ENCODE data around the gene OR52A1.
"Not testable (repeated sequence)": the region's sequence is repeated elsewhere in the genome, so short reads cannot be mapped to it uniquely, and the experiment has no call there.

OR52A1 gene

DNA sequence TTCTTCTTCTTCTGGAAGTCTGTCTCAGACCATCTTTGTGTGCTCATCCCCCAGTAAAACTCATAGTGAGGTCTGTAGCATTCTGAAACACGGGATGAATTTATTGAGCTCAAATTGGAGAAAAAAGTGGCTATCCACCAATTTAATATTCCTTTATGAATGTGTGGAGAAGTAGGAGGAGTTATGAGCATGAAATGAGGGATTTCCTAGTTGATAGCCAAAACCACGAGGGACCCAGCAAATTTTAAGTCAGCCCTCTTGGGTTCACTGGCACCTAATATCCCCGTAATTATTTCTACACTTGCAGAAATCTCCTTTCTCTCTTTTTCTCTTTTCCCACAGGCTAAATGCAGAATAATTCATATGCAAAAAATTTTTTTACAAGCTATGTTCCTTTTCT, at the start of gene OR52A1:
OR52A1 (minus strand) TSS at position 101 of the 400 bp plus-strand sequence. CDS start 2,388 bp downstream, outside the sequence.
- no peak for DNase-seq

DNA sequence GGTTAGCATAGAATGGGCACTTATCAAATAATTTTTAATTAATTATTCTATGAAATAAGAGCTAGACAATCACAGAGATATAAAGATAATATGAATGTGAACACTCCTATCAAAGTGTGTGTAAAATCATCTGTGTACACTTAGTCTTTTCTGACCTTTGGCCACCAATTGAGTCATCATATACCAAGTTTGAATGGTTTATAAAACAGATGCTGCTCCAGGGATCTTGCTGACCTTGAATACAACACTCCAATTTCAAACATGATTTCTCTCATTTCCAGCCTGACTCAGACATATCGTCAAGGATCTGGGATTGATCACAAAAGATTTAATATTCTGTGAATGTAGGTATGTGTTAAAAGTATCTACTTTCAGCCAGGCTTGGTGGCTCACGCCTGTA, 48.8 kb upstream of the OR52A1 start:
- no peak for DNase-seq

DNA sequence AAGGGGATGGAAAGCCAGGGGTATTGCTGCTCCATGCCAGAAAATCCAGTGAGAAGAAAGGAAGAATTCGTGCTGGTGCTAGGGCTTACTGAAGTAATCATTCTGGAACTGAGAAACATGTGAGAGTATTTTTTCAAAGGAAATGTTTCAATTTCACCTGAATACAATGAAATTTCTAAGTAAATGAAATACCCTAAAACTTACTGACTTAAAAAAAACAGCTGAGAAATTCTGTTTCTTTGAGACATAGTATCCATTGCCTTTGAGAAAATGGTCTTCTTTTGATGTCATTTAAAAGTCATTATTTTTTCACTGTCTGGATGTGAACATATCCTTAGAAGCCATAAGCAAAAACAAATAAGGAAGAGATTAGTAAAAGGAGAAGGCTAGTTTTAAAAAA, 46.0 kb upstream of the OR52A1 start, which contains the start of gene OR51V1:
OR51V1 (minus strand) TSS at position 101 of the 400 bp plus-strand sequence; CDS start at position 101, 0 bp downstream.
- no peak for DNase-seq

DNA sequence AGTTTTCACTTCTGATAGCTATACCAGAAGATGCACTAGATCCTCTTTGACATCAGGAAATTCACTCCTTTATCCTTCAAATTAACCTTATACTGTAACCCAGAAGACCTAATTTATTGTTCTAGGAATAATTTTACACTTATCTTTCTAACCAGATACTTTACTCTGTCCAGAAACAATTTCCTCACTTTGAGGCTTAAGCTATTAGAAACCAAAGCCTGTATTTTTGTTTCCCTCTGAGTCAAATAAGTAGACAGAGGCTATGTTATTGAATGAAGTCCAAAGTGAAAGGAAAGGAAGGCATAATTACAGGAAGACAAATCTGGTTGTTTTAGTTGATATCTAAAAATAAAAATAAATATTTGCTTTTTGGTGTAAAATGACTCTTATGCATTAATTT, 43.7 kb upstream of the OR52A1 start:
- no peak for DNase-seq

DNA sequence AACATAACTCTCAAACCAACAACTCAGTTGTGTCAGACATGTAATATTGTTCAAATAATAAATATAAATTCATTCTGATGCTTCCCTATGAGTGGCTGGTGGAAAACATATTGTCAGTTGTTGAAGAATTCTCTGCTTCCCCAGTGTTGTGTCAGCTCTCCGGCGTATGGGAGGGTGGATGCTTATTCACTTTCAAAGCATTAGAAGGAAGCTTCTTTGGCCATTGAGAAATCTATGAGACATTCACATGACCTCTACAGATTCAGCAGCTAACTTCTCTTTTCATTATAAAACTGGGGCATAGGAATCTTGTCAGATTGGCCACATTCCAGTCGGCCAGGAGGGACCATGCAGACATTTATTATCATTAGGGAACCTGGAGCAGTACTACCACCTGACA, 43.0 kb upstream of the OR52A1 start:
- no peak for DNase-seq

DNA sequence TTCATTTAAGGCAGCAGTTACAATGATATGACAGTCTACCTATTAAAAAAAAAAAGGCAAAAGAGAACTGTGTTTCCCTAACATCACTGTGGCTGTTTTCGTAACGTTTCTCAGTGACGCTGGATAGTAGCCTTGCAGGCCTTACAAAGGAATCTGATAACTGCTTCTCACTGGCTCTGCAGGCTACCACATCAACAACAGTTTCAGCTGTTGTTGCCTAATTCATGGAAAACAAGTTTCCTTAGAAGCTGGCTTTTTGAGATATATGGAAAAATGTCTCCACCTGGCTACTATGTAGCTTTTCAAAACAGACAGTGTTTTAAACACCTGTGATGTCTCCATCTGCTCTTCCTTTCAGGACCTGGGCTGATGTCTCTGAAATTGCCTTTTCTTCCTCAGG, 42.2 kb upstream of the OR52A1 start:
- DNase-seq, result no peak

DNA sequence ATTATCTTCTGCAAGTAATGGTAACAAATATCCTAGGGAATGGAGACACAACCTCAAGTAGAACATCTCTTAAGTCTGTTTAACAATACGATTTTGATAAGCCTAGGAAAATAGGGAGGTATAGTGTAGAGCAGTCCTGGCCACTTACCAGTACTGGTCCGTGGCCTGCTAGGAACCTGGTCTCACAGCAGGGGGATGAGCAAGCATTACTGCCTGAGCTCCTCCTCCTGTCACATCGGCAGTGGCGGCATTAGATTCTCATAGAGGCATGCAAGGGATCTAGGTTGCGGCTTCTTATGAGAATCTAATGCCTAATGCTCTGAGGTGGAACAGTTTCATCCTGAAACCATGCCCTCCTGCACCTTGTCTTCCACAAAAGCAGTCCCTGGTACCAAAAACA, 41.5 kb upstream of the OR52A1 start:
- DNase-seq, result no peak

DNA sequence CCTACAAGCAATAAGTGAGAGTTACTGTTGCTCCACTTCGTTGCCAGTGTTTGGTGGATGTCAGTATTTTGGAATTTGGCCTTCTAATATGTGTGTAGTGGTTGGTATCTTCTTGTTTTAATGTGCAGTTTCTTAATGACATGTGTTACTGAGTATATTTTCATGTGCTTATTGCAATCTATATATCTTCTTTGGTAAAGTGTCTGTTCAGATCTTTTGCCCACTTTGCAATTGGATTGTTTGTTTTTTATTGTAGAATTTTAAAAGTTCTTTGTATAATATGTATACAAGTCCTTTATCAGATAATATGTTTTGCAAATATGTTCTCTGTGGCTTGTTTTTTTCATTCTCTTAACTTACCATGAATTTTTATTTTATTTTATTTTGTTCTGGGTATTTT, 38.2 kb upstream of the OR52A1 start:
- no peak for DNase-seq

DNA sequence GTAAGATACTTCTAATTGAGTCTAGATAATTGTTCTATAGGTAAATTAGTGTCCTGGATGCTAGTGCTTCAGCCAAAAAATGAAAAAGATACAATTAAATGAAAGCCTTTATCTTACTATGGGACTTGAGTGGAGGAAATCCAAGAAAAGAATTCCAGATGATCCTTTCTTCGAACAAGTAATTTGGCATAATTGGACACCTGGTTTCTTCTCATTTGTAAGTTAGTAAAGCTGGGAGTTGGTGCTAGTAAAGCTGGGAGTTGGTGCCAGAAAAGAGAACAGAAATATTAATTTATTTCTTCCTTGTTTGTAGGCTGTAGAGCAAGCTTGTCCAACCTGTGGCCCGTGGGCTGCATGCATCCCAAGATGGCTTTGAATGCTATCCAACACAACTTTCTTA, 33.6 kb upstream of the OR52A1 start:
- DNase-seq, result no peak

DNA sequence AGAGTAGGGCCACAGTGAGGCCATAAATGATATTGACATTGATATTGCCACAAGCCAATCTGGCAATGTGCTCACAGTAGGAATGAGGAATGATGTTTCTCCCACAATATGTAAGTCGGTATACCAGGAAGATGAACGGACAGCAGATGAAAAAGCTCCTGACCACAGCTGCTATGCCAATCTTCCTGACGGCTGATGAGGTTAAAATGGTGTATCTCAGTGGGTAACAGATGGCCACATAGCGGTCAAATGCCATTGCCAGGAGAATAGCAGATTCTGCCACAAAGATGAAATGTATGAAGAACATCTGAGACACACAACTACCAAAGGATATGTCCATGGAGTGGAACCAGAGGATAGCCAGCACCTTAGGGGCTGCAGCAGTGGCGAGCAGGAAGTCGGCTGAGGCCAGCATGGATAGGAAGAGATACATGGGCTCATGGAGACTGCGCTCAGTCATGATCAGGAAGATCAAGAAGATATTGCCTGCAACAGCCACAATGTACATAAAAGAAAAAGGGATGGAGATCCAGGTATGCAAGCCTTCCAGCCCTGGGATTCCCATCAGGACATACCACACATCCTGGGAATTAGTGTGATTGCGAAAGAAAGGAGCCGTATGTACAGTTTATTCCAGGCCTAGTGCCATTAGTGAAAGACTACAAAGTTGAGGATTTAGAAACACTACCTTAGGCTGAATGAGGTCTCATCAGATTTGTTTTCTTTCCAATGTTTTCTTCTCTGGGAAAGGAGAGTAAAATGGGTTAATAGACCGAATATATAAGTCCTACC, 23.7 kb upstream of the OR52A1 start:
- no peak for DNase-seq

DNA sequence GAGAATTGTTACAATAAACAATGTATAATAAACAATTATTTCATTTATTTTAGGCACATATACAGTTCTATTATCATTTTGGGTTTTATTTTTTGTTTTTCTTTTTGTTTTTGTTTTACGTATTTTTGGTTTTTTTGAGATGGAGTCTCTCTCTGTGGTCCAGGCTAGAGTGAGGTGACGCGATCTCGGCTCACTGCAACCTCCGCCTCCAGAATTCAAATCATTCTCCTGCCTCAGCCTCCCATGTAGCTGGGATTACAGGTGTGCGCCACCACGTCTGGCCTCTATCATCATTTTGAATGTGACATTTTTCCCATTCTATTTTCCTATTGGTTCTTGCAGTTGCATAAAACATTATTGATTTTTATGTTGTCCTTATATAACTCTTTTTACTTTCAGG, 20.4 kb upstream of the OR52A1 start:
- DNase-seq, result no peak

DNA sequence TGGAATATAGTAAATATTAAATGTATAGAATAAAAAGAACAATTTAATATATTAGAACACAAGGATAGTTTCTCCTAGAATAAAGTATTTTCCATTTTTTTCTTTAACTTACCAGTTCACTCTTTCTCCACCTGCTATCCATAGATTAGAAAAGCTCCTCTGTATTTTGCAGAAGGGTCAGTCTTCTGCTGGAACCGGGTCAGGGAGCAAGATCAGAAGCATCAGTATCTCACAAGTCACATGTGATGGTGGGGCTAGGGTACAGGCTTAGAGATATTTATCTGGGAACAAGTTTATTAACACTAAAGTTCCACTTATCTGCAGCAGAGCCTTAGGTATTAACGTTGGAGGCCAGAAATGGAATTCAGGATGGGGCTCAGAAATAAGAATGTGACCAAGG, 17.3 kb upstream of the OR52A1 start:
- DNase-seq, result no peak

DNA sequence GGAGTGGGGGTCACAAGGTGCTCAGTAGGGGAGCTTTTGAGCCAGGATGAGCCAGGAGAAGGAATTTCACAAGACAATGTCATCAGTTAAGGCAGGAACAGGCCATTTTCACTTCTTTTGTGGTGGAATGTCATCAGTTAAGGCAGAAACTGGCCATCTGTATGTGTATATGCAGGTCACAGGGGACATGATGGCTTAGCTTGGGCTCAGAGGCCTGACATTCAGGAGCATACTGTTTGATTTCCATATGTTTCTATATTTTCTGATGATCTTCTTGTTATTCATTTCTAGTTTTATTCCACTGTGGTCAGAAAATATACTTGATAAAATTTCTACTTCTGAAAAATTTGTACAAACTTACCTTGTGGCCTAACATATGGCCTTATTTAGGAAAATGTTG, 11.3 kb upstream of the OR52A1 start:
- not testable (repeated sequence) for DNase-seq

DNA sequence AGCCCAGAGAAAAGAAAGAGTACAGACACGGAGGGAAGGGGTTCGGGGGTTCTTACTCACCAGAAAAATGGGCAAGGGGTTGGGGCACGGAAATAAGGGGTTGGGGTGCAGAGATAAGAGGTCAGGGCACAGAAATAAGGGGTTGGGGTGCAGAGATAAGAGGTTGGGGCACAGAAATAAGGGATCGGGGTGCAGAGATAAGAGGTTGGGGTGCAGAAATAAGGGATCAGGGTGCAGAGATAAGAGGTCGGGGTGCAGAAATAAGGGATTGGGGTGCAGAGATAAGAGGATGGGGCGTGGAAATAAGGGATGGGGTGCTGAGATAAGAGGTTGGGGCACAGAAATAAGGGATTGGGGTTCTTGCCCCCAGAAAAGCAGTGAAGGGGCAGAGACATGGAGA, 10.2 kb upstream of the OR52A1 start:
- DNase-seq, result not testable (repeated sequence)

DNA sequence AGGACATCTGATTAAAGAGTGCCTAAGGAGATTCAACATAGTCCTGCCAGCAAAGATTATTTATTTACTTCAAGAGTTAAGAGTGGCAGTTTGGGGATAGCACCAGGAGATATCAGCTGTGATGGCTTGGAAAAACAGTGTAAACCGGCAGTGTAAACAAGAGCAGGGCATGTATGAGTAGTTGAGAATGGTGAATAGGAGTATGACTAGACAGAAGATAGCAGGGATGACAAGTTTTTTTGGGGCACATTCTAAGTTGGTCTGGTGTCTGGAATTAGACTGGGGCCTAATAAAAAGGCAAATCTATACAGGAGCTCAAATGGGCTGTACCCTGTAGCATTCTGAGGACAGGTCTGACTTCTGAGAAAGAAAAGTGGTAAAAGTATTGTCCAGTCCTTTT, 6.5 kb upstream of the OR52A1 start:
- not testable (repeated sequence) for DNase-seq

DNA sequence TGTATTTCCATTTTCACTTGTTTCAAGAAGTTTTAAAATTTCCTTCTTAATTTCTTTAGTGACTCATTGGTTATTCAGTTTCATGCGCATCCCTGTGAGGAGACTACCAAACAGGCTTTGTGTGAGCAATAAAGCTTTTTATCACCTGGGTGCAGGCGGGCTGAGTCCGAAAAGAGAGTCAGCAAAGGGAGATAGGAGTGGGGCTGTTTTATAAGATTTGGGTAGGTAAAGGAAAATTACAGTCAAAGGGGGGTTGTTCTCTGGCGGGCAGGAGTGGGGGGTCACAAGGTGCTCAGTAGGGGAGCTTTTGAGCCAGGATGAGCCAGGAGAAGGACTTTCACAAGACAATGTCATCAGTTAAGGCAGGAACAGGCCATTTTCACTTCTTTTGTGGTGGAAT, 5.7 kb upstream of the OR52A1 start:
- not testable (repeated sequence) for DNase-seq

DNA sequence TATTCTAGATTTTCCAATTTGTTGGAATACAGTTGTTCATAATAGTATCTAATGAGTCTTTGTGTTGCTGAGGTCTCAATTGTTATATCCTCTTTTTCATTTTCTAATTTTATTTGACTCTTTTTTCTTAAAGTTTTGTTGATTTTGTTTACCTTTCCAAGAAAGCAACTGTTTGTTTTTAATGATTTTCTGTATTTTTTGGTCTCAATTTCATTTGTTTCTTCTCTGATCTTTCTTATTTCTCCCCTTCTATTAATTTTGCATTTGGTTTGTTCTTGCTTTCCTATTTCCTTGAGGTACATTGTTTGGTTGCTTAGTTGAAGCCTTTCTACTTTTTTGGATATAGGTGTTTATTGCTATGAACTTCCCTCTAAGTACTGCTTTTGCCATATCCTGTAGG, 5.2 kb upstream of the OR52A1 start:
- no peak for DNase-seq

DNA sequence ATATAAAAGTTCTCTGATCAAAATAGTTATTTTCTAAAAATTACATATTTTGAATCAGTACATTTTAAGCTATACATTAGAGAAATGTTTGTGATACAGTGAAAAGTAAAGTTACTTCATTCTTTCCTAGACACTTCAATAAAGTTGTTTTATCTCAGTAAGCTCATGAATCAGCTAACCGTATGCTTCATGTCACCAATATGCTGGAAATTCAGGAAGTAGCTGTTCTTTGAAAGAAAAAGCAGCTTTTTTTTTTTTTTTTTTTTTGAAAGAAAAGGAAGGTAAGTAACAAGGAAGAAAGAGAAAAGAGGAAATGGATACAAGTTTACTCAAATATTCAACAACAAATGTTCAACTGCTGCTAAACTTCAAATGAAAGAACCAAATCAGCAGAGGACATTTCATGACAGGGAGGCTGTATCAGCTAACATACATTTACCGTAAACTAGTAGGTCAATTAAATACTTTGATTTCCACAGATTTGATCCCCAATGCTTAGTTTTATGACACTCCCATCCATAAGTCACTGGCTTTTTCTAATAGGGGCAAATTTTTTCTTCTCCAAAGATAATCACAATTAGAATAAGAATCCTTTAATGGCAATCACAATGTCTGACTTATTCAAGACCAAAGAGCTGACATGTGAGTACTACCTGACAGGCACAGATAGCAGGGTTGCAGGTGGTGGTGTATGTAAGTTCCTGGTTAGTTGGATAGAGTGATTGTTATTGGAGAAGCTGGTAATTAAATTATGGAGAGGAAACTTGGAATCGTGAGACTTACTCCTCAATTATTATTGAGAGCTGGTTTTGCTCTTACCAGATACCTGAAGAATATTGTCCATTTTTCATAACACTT, 754 bp downstream of the OR52A1 start:
- no peak for DNase-seq

DNA sequence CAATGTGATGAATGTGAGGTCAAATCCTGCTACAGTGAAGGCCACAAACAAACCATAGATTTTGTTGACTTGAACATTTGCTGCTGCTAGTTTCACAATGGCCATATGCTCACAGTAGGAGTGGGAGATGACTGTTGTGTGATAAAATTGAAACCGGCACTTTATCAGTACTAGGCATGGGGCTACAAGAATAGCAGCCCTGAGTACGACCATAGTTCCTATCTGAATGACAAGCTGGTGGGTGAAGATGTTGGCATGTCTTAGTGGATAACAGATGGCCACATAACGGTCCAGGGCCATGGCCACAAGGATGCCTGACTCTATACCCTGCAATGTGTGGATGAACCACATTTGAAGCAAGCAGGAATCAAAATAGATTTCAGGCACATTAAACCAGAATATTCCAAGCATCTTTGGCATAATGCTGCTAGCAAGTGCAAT, 2.8 kb downstream of the OR52A1 start:
- no peak for DNase-seq

DNA sequence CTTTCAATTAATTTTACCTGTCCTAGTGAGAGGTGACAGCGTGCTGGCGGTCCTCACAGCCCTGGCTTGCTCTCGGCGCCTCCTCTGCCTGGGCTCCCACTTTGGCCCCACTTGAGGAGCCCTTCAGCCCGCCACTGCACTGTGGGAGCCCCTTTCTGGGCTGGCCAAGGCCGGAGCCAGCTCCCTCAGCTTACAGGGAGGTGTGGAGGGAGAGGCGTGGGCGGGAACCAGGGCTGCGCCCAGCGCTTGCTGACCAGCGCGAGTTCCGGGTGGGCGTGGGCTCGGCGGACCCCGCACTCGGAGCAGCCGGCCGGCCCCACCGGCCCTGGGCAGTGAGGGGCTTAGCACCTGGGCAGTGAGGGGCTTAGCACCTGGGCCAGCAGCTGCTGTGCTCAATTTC, 10.4 kb downstream of the OR52A1 start:
- not testable (repeated sequence) for DNase-seq

DNA sequence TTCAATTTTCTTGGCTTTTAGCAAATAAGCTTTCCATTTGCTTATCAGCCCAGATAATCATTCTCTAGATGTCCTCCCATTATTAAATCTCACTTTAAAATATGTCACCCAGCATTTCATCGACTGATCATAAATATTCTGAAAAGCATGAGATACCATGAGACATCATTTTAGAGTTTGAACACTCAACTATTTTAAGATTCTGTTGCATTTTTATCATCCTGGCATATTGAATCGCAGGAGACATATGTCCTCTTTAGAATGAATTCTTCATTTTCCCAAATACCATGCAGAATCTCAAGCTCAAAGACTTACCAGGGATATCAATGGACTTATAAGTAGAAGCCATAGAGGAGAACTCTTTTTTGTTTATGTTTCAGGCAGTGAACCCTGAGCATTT, 16.6 kb downstream of the OR52A1 start, which contains the start of gene OR52A5:
OR52A5 (minus strand) TSS at position 361 of the 400 bp plus-strand sequence. CDS start 5,714 bp downstream, outside the sequence.
- no peak for DNase-seq

DNA sequence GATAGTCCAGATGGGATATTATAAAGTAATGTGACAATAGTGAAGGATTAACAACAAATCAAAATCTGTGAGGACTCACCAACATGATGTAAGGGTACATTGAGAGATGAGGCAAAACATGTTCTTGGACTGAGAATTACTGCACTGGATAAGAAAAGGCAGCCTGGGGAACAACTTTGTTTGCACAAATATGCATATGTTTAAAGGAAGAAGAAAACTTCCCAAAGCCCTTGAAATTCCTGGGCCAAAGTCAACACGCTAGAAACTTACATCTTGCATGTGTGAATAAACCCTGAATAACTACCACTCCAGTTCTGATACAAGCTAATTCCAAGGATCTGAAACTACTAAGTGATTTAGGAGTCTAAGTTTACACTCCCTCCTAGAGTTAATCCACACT, 17.5 kb downstream of the OR52A1 start:
- no peak for DNase-seq

DNA sequence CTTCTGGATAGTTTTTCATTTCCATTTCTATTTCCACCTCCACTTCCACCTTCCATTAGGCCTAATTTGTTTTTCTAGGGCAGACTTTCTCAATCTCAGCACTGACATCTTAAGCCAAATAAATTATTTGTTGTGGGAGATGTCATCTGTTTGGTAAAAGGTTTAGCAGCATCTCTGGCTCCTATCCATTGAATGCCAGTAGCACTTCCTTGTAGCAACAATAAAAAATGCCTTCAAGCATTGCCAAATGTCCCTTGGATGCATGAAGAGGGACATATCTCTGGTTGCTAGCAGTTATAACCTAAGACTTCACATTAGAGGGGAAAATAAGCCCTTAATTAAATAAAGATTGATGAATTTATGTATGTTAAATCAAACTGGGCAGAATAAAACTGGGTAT, 18.3 kb downstream of the OR52A1 start:
- DNase-seq, result no peak

All from NCI-H1105 (cell line).